GM19328 (cell line): ENCODE results near the gene IFIT2.
"Not testable (repeated sequence)": the region's sequence is repeated elsewhere in the genome, so short reads cannot be mapped to it uniquely, and the experiment has no call there.

Source experiments
- ATAC-seq: cut with Tn5 transposase; IDR thresholded peaks from one replicate; pipeline ENCODE4 v1.9.1; 2021; ENCODE audit warnings: mild to moderate bottlenecking, moderate library complexity; ENCODE audit not compliant: unreplicated experiment

Gene IFIT2

DNA sequence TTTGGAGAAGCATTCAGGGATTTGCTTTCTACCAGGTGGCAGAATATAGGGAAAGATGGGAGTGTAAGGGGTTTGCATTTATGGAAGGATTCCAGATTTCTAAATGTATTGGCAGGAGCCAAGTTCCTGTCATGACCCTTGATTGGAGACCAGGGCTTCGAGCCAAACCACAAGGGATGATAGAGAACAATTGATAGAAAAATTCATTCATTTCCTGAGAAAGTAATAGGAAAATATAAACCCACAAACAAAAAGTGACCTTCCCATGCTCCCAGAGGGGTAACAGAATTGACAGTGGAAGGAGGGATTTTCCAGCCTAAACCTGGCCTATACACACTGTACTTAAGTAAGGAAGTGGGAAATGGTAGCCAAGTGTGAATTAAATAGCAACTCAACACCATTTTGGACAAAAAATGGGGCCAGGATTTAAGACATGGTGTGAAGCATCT is 22.4 kb upstream of the IFIT2 start:
- ATAC-seq: no peak

DNA sequence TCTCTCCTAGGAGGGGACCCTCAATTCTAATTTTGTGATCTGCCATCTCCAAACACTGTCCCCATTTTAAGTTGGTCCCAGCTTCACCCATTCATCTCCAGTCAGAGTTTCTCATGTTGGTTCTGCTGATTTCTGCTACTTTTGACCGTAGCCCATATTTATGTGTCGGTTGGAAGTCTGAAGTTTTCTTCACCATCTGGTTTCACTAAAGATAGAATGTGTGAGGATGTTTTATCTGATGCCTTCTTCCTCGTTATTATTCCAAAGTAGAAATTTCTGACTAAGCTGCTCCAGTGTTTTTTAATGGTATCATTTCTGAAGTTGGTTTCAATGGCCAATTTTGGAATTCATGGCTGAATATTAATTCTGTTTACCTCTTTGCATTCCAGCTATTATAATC is 21.3 kb upstream of the IFIT2 start:
- no peak for ATAC-seq

DNA sequence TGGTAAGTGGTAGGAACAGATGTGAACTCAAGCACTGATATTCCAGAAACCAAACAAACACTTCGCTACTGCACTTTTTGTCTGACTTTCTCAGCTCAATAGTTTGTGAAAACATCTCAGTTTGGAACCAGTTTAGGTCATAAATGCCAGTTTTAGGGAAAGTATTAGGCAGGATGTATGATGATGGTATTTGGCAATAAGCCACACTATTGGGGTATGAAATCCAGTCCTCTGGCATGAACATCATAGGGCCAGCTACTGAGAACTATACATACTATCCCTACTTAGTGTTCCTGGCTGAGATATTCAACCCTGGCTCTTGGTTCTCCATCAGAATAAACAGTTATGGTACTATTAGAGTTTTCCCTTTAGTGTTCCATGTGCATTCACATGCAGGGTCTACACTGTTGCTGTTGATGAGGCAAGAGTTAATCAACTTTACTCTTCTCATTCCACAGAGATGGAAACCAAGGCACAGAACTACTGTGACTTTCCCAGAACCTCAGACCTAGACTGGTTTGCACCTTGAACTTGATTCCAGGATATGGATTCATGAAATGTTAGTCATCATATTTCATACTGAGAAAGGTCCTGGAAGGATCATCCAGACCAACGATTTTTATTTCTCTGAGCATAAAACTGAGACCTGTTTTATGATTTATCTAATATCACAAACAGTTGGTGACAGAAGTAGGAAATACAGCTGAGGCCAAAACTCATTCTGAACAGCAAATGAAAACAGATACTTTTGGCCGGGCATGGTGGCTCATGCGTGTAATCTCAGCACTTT is 20.0 kb upstream of the IFIT2 start:
- no peak for ATAC-seq

DNA sequence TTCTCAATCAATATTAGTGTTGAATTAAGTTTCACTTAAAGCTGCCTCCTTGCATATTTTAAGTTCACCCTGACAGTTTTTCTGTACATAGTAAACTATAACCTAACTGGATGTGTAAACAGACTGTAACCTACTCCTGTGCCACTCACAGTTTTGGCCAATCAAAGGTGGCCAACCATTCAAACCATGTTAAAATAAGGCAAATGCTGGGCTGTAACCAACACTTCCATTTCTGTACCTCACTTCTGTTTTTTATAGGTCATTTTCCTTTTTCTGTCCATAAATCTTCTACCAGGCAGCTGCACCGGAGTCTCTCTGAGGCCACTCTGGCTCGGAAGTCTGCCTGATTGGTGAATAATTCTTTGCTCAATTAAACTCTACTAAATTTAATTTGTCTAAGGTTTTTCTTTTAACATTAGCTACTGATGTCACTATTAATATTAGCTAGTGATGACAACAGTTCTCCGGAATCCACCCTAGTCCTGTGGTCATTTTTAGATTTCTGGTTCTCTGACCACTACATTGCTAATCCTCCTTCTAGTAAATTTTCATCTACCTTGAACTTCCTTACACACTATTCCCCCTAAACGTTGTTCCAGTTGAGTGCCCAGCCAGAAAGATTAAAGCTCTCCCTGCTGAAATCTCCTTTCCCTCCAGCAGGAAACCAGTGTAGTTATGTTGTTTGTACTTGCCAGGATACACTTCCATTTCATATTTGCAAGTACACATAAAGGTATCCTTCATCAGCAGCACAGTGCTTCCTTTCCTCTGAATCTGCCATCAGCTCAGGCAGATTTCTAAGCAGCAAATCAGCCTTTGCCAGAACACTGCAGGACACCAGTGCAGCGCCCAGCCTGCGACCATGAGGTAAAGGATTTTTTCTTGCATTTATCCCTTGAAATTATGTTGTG is 18.6 kb upstream of the IFIT2 start:
- ATAC-seq: no peak

DNA sequence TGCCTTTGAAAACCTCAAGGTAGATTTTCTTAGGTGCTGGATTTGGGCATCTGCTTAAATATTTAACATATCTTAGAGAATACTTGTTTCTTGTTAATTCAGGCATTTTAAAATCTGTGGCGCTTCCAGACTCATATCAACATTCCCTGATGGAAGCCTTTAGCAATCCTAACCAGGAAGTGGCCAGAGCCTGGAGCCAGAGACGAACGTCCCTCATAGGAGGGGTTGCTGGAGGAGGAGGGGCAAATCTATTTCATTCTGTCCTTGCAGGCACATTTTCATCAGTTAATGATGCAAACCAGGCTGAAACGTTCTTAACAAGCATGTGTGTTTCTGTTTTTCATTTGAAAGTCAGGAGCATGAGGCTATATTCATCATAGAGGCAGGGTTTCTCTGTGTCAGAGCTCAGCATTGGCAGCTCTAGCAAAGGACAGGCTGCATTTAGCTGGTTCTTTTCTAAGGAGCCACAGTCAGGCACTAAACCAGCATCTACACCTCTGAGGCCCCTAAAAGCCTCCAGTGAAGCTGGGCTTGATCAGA is 17.8 kb upstream of the IFIT2 start:
- ATAC-seq: no peak

DNA sequence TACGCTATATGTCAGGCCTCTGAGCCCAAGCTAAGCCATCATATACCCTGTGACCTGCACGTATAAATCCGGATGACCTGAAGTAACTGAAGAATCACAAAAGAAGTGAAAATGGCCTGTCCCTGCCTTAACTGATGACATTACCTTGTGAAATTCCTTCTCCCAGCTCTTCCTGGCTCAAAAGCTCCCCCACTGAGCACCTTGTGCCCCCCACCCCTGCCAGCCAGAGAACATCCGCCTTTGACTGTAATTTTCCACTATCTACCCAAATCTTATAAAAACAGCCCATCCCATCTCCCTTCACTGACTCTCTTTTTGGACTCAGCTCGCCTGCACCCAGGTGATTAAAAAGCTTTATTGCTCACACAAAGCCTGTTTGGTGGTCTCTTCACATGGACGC is 17.1 kb upstream of the IFIT2 start:
- ATAC-seq: not testable (repeated sequence)

DNA sequence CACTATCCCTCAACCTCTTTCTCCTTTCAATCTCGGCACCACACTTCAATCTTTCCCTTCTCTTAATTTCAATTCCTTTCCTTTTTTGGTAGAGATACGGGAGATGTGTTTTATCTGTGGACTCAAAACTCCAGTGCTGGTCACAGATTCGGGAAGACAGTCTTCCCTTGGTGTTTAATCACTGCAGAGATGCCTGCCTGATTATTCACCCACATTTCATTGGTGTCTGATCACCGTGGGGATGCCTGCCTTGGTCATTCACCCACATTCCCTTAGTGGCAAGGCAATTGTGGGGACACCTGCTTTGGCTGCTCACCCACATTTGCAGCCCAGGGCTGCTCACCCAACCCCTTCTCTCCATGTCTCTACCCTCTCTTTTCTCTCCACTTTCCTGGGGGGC is 16.5 kb upstream of the IFIT2 start:
- ATAC-seq: not testable (repeated sequence)

DNA sequence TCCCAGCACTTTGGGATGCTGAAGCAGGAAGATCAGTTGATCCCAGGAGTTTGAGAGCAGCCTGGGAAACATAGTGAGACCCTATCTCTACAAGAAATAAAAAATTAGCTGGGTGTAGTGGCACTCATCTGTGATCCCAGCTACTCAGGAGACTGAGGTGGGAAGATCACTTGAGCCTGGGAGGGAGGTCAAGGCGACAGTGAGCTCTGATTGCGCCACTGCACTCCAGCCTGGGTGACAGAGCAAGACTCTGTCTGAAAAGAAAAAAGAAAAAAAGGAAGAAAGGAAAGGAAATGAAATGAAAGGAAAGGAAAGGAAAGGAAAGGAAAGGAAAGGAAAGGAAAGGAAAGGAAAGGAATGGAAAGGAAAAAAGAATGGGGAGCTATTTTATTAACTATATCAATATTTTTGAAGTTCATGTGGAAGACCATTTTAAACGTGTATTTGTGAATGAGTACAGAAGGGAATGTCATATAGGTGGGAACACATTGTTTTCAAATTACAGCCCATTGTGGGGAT is 7.1 kb upstream of the IFIT2 start:
- ATAC-seq: no peak

DNA sequence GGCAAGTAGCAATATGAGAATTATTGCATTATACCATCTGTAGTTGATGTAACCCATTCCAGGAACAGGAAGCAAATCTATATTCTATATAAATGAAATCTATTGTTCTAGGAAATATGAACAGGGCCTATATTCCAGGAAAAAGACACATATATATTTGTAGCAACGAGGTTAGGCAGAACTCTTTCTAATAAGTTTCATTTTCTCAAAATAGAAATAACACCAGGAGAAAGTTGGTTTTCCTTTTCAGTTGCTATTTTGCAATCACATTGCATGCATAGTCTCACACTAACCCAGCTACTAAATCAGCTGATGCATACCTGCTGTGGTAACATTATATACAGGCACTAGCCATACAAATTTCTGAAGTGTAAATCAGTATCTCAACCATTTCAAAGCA is 6.2 kb upstream of the IFIT2 start:
- no peak for ATAC-seq

DNA sequence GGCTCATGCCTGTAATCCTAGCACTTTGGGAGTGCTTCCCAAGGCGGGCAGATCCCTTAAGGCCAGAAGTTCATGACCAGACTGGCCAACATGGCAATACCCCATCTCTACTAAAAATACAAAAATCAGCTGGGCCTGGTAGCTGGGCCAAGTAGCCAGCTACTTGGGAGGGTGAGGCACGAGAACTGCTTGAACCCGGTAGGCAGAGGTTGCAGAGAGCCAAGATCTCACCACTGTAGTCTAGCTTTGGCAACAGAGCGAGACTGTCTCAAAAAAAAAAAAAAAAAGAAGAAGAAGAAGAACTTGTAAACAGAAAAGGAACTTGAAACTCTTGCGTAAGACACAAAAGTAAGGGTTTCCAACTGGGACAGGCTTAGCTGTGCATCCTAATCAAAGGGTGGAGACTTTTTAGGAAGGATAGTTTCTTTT is 5.6 kb upstream of the IFIT2 start:
- peak; percentile 51 for ATAC-seq

DNA sequence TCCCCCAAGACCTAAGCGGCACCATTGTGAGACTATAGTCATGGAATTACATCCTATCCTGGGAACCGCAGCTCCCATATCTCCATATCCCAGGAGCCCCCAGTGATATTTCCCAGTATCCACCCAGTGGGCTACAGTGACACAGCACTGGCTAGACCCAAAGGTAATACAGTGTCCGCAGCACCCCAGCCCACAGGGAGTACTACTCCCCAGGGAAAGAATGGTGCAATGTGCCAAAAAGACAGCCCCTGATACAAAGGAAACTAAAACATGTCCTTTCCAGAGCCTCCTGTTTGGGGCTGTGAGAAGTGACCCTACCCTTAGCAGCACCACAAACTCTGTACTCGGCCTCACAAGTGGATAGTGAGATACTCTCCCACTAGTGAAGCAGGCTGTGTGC is 4.5 kb upstream of the IFIT2 start:
- ATAC-seq: no peak

DNA sequence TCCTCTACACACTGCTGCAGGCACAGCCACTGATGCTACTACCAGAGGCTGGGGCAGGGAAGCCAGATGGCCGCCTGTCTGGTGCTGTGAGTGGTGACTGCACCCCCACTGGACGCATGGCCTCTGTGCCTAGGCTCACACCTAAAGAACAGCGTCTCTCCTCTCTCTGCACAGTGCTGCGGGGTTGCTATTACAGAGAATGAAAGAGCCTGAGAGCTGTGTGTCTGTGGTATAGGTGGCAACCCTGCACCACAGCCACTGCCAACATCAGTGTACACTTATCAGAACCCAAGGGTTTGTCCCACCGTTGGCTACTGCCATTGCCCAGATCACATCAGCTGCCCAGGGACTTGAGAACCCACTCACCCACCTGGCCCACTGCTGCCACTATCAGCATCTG is 4.1 kb upstream of the IFIT2 start:
- ATAC-seq: no peak

DNA sequence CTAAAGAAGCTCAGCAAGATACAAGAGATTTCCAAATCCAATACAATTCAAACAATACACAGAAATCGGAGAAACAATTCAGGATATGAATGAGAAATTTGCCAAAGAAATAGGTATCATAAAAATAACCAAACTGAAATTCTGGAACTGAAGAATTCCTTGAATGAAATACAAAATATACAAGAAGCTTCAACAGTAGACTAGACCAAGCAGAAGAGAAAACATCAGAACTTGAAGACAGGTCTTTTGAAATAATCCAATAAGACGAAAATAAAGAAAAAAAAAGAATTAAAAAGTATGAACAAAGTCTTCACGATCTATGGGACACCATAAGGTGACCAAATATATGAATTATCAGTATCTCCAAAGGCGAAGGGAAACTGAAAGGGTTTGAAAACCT is 2.8 kb upstream of the IFIT2 start:
- ATAC-seq: no peak

DNA sequence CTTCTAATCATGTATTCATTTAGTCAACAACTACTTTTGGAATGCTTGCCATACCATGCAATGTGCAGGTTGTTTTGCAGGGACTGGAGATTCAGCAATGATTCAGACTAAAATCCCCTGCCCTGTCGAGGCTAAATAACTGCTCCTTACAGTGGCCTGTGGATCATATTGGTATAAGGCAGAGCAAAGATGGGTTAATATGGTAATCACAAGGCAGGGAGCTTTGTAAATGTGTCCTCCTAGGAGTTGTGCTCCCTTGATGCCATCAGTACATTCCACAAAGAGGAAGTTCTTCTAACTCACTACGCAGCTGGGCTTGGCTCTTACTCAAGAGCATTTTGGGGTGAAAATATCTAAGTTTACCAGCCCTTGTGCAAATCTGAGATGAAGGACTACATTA is 614 bp upstream of the IFIT2 start:
- ATAC-seq: peak; percentile 16

DNA sequence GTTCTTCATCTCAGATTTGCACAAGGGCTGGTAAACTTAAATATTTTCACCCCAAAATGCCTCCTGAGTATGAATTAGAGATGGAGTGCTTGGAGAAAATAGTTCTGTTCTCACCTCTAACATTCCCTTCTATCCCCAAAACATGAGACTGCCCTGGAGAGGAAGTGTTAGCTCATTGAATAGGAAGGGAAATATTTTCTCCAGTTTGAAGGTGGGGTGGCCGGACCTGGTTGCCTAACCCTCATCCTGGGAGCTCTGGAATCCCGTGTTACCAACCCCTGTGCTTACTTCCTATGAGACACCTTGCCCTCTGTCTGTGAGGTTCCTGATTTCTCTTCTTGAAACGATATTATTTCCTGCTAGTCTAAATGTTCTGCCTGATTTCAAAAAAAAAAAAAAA is 779 bp downstream of the IFIT2 start:
- no peak for ATAC-seq

DNA sequence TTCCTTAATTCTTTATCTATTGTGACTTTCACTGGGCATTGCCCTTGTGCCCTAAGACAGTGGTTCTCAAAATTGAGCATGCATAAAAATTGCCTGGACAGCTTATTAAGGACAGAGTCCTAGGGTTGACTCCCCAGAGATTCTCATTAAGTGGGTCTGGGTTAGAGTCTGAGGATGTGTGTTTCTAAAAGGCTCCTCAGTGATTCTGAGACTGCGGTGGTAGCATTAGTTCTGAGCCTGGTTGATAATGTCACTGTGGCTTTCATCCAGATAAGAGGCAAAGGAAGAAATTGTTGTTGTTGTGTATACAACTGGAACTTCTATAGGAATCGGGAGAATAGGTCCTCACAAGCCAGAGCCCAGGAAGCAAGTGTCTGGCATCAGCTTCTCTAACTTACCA is 1.3 kb downstream of the IFIT2 start:
- no peak for ATAC-seq

DNA sequence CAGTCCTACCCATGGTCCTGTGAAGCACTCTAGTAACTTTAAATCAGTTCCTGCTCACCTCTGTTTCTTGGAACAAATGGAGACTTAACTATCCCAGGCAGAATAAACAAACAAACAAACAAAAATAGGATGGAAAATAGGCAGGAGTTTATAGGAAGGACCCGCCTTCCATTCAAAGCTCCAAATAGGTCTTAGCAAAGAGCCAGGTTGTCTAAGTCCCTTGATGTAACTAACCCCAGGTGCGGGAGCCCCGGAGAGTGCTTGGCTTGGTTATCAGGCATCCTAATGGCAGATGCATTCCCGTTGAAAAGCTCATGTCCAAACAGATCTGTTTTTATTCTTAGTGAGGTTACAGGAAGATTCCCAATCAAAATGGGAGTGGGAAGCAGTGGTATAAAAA is 2.2 kb downstream of the IFIT2 start:
- ATAC-seq: no peak

DNA sequence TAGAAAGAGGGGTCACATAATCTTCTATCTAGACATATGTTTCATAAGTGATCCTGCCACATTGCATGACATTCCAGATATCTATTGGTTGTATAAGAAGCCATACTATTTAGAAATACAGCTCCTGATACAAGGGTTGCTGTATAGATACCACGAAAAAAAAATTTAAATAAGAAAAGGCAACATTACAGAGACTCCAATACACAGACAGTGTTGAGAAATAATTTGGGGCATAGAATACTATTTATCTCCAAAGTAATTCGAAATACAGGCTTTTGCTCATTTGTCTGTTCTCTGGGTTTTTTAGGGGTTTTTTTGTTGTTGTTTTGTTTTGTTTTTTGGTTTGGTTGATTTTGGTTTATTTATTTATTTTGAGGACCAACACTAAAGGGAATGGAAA is 2.6 kb downstream of the IFIT2 start:
- ATAC-seq: no peak

DNA sequence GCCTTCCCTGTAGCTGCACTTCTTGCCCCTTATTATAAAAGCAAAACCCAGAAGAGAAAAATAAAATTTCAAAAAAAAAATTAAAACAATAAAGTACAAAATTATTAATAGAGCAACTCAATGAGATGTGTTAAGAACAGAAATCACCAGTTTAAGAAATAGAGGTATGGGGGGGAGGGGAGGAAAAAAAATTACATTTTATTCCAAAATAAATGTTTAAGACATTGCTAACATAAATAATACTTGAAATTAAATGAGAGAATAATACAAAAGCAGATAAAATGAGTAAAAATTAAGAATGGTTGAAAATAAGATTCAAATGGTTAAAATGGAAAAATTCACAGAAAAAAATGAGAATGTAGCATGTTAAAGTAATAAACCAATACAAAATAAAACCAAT is 3.1 kb downstream of the IFIT2 start:
- no peak for ATAC-seq

DNA sequence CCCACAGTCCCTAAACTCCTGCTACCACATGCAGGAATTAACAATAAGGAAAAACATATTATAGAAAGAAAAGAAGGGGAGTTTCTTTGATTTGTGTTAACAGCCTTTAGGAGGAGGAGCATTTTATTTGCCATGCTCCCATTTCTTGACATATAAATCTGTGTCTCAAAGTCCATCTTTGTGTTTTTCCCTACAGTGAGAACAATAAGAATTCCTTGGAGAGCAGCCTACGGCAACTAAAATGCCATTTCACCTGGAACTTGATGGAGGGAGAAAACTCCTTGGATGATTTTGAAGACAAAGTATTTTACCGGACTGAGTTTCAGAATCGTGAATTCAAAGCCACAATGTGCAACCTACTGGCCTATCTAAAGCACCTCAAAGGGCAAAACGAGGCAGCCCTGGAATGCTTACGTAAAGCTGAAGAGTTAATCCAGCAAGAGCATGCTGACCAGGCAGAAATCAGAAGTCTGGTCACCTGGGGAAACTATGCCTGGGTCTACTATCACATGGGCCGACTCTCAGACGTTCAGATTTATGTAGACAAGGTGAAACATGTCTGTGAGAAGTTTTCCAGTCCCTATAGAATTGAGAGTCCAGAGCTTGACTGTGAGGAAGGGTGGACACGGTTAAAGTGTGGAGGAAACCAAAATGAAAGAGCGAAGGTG is 4.1 kb downstream of the IFIT2 start:
- no peak for ATAC-seq
